Neural crest cell (in vitro differentiated cells): Measurements from ENCODE around the gene SLC28A3. TPM values are rescaled to one million over a fixed set of nuclear protein-coding genes. Genes with fewer than 3 reads are reported as not detected.

Experiments
- DNase-seq: peaks from one replicate; pipeline ENCODE4 v3.0.0; 2021; ENCODE audit warnings: low read depth, mixed read lengths, low spot score
- H3K27ac Mint-ChIP-seq: one replicate; pipeline ENCODE4 v1.8.0; 2021; ENCODE audit warnings: mild to moderate bottlenecking, mixed read lengths; ENCODE audit not compliant: unreplicated experiment
- H3K27me3 Mint-ChIP-seq: 2 replicates; pipeline ENCODE4 v1.8.0; 2021; ENCODE audit warnings: low read depth, mild to moderate bottlenecking, mixed read lengths
- H3K36me3 Mint-ChIP-seq: 2 replicates; pipeline ENCODE4 v1.8.0; 2021; ENCODE audit warnings: low read depth, mild to moderate bottlenecking, mixed read lengths
- H3K4me1 Mint-ChIP-seq: 2 replicates; pipeline ENCODE4 v1.8.0; 2021; ENCODE audit warnings: mixed read lengths
- H3K4me3 Mint-ChIP-seq: one replicate; pipeline ENCODE4 v1.8.0; 2021; ENCODE audit warnings: mild to moderate bottlenecking, mixed read lengths
- H3K9me3 Mint-ChIP-seq: 2 replicates; pipeline ENCODE4 v1.8.0; 2021; ENCODE audit warnings: mixed read lengths
- CTCF ChIP-seq: fragments of 200-600 bp; sonication (generic); conservative IDR thresholded peaks from 2 replicates; pipeline ENCODE4 v1.5.0; 2021; ENCODE audit warnings: antibody characterized with exemption, mild to moderate bottlenecking
- total RNA-seq: library from RNA; stranded (reverse); gene quantifications from 2 replicates; pipeline ENCODE4 v1.2.1, GENCODE V29; 2021

SLC28A3 gene
- total RNA-seq, 1 donor from 2014 or later = not detected

- no peaks in the 10 kb centered on the region for H3K36me3 Mint-ChIP-seq
- no peak for TF ChIP-seq CTCF
- H3K9me3 Mint-ChIP-seq = no peaks in the 10 kb centered on the region
- no peak overlapping the region for H3K27ac Mint-ChIP-seq
- H3K4me1 Mint-ChIP-seq = no peaks in the 10 kb centered on the region
- DNase-seq = no peak
- H3K4me3 Mint-ChIP-seq = no peak overlapping the region
- H3K27me3 Mint-ChIP-seq = no peaks in the 10 kb centered on the region
These were observed 26.3 kb downstream of the SLC28A3 start for GRCh38 chr9:84314306-84314705.

DNA sequence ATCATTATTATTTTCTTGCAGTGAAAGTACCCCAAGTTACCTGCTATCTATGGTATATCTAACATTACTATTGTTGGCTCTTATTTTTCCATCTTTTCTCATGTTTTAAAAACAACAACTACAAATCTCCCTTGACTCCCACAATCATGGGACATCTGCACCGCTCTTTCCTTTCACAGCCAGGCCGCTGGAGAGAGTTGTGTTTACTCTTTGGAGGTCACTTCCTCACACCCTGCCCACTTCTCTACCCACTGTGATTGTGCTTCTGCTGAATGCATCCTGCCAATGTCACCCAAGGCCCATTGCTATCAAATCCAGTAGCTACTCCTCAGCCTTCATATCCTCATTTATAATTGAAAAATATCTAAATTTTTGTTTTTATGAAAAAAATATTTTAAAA is 29.7 kb downstream of the SLC28A3 start:
- no peak overlapping the region for H3K4me3 Mint-ChIP-seq
- H3K27me3 Mint-ChIP-seq = no peaks in the 10 kb centered on the region
- no peak for TF ChIP-seq CTCF
- H3K27ac Mint-ChIP-seq = no peak overlapping the region
- no peaks in the 10 kb centered on the region for H3K36me3 Mint-ChIP-seq
- no peak for DNase-seq
- peaks cover 2% of the 10 kb centered on the region for H3K9me3 Mint-ChIP-seq
- H3K4me1 Mint-ChIP-seq = no peaks in the 10 kb centered on the region

DNA sequence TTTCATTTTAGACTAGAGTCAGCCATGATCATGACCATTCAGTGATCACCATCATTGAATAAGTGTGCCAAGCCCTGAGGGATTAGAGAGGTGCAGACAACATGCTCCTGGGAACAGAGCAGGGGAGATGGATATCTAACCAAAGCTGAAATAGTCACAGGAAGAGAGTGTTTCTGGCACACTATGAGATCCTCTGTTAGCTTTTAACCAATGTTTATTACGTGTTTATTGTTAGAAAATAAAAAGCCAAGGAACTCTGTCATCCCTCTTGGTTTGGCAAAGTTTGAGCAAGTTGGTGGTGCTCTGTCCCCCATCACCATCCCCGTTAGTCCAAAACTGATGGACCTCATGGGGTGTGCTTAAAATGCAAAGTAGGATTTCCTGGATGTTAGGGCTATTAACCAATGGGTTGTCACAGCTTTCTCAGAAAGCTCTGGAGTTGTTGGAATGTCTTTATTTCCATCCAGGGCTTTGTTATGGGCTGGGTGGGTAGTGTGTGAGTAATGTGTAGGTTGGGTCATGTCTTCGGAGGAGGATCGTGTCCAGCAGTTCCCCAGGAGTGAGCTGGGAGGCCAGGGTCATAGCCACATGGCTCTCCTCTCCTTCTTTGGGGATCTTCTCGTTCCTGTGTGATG is 34.9 kb downstream of the SLC28A3 start:
- Mint-ChIP-seq H3K27ac (peak overlapping the region; percentile 63), H3K36me3 (no peaks in the 10 kb centered on the region), H3K4me3 (no peak overlapping the region), H3K9me3 (peaks cover 2% of the 10 kb centered on the region), H3K4me1 (peaks cover 4% of the 10 kb centered on the region), H3K27me3 (no peaks in the 10 kb centered on the region)
- DNase-seq = no peak
- TF ChIP-seq CTCF = no peak

GRCh38 chr9:84304166-84304565 is 36.4 kb downstream of the SLC28A3 start:
- Mint-ChIP-seq H3K4me3 (no peak overlapping the region), H3K9me3 (peaks cover 2% of the 10 kb centered on the region), H3K27me3 (no peaks in the 10 kb centered on the region), H3K27ac (no peak overlapping the region), H3K4me1 (peaks cover 4% of the 10 kb centered on the region), H3K36me3 (no peaks in the 10 kb centered on the region)
- no peak for TF ChIP-seq CTCF
- DNase-seq = no peak

- Mint-ChIP-seq H3K27ac (no peak overlapping the region), H3K36me3 (no peaks in the 10 kb centered on the region), H3K27me3 (no peaks in the 10 kb centered on the region), H3K4me1 (peaks cover 4% of the 10 kb centered on the region), H3K9me3 (peaks cover 2% of the 10 kb centered on the region), H3K4me3 (no peak overlapping the region)
- TF ChIP-seq CTCF = no peak
- no peak for DNase-seq
These were observed 37.5 kb downstream of the SLC28A3 start for GRCh38 chr9:84303061-84303460.
